ENCODE measurements around the gene ZFAND3.

DNA sequence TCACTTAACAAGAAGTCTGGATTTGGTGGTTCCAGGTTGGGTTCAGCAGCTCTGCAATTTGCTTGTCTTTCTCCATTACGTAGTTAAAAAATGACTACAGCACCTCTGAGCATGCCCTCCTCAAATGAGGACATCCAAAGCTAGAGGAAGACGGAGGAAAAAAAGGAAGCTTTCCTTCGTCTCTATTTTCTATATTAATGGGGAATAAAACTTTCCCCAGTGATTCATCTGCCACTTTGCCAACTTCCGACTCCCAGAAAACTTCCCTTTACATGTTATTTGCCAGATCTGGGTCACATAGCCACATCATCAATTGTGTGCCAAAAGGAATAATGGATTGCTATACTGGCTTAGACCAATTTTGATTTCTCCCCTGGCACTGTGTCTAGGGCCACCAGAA is 69.5 kb downstream of the ZFAND3 start:
- TF ChIP-seq, protein P1, sequence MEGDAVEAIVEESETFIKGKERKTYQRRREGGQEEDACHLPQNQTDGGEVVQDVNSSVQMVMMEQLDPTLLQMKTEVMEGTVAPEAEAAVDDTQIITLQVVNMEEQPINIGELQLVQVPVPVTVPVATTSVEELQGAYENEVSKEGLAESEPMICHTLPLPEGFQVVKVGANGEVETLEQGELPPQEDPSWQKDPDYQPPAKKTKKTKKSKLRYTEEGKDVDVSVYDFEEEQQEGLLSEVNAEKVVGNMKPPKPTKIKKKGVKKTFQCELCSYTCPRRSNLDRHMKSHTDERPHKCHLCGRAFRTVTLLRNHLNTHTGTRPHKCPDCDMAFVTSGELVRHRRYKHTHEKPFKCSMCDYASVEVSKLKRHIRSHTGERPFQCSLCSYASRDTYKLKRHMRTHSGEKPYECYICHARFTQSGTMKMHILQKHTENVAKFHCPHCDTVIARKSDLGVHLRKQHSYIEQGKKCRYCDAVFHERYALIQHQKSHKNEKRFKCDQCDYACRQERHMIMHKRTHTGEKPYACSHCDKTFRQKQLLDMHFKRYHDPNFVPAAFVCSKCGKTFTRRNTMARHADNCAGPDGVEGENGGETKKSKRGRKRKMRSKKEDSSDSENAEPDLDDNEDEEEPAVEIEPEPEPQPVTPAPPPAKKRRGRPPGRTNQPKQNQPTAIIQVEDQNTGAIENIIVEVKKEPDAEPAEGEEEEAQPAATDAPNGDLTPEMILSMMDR (IDR thresholded peaks at IDR 0.05; ENCODE audit: borderline replicate concordance, extremely low read depth, low read length, poor library complexity, severe bottlenecking), result no peak
- no peak for TF ChIP-seq EZH2 (IDR thresholded peaks at IDR 0.05; ENCODE audit: borderline replicate concordance, low read depth, low read length, severe bottlenecking)
